OCI-LY3 (cell line): ENCODE results near the gene UBR1.

Experiments used
- EZH2phosphoT487 ChIP-seq: fragments of 200-600 bp; shearing (Covaris generic); IDR thresholded peaks from 2 replicates; pipeline ENCODE4 v1.6.1; 2018; ENCODE audit warnings: antibody characterized with exemption, mixed run types, low read depth
- TF ChIP-seq, protein P1 (sequence below): fragments of 200-600, 300-600 bp; sonication (generic); IDR thresholded peaks from 2 replicates; pipeline ENCODE4 v1.5.1; 2014; ENCODE audit warnings: antibody characterized with exemption, low read length, low read depth

DNA sequence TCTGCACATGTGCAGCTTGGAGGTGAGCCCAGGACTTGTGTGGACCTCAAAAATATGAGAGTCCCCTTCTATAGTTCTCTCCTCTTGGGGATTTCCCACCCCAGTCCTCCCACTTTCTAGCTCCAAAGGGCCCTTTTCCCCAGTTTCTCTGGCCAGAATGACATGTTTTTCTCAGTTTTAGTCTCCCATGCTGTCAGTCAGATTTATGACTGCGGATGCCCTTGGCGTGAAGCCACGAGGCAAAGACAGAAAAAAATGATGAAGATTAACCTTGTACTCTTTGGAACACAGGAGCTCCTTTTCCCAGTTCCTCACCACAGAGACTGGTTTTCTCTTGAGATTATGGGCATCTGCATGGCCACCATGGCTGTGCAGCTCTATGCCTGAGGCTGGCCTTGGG lies 113.2 kb downstream of the UBR1 start:
- TF ChIP-seq, protein P1, sequence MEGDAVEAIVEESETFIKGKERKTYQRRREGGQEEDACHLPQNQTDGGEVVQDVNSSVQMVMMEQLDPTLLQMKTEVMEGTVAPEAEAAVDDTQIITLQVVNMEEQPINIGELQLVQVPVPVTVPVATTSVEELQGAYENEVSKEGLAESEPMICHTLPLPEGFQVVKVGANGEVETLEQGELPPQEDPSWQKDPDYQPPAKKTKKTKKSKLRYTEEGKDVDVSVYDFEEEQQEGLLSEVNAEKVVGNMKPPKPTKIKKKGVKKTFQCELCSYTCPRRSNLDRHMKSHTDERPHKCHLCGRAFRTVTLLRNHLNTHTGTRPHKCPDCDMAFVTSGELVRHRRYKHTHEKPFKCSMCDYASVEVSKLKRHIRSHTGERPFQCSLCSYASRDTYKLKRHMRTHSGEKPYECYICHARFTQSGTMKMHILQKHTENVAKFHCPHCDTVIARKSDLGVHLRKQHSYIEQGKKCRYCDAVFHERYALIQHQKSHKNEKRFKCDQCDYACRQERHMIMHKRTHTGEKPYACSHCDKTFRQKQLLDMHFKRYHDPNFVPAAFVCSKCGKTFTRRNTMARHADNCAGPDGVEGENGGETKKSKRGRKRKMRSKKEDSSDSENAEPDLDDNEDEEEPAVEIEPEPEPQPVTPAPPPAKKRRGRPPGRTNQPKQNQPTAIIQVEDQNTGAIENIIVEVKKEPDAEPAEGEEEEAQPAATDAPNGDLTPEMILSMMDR, result no peak
- no peak for TF ChIP-seq EZH2phosphoT487
